ENCODE data around the gene RHEB. TPM values are rescaled to one million over a fixed set of nuclear protein-coding genes. Genes with fewer than 3 reads are reported as not detected.

Gene RHEB
- total and polyA plus RNA-seq, 2 experiments from 2014 or later = 111 to 135 TPM

- no peaks in the 10 kb centered on the region for H3K9me2 ChIP-seq (replicated peaks; ENCODE audit: insufficient read depth)
- H3K4me2 ChIP-seq = no peak overlapping the region
- H4K20me1 ChIP-seq (ENCODE audit: insufficient read depth, poor library complexity, severe bottlenecking) = no peaks in the 10 kb centered on the region
- TF ChIP-seq, protein P1, sequence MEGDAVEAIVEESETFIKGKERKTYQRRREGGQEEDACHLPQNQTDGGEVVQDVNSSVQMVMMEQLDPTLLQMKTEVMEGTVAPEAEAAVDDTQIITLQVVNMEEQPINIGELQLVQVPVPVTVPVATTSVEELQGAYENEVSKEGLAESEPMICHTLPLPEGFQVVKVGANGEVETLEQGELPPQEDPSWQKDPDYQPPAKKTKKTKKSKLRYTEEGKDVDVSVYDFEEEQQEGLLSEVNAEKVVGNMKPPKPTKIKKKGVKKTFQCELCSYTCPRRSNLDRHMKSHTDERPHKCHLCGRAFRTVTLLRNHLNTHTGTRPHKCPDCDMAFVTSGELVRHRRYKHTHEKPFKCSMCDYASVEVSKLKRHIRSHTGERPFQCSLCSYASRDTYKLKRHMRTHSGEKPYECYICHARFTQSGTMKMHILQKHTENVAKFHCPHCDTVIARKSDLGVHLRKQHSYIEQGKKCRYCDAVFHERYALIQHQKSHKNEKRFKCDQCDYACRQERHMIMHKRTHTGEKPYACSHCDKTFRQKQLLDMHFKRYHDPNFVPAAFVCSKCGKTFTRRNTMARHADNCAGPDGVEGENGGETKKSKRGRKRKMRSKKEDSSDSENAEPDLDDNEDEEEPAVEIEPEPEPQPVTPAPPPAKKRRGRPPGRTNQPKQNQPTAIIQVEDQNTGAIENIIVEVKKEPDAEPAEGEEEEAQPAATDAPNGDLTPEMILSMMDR (IDR thresholded peaks at IDR 0.05; ENCODE audit: poor library complexity) = no peak
- TF ChIP-seq EZH2phosphoT487 (IDR thresholded peaks at IDR 0.05; ENCODE audit: low read depth, severe bottlenecking, unreplicated experiment) = no peak
- TF ChIP-seq EZH2 (IDR thresholded peaks at IDR 0.05; ENCODE audit: borderline replicate concordance) = no peak
- no peaks in the 10 kb centered on the region for H3K9me3 ChIP-seq (ENCODE audit: low read depth)
- H3K79me2 ChIP-seq = no peaks in the 10 kb centered on the region
- H3K4me1 ChIP-seq (ENCODE audit: insufficient read depth) = peaks cover 7% of the 10 kb centered on the region
- no peak overlapping the region for H2AFZ ChIP-seq
- H3K4me3 ChIP-seq = no peak overlapping the region
- whole genome bisulfite sequencing (ENCODE audit: low lambda C conversion rate, missing lambda C conversion rate) = 93% methylated on average over 15 of the region's 15 CpGs
- no peak for DNase-seq (ENCODE audit: low spot score)
- H3K36me3 ChIP-seq (replicated peaks; ENCODE audit: insufficient read depth, low read depth) = no peaks in the 10 kb centered on the region
- no peaks in the 10 kb centered on the region for H3K27me3 ChIP-seq
- no peak overlapping the region for H3K27ac ChIP-seq
Observed at GRCh38 chr7:151454932-151455530, 64.7 kb downstream of the RHEB start.

- Histone ChIP-seq H3K27me3 (no peaks in the 10 kb centered on the region), H3K79me2 (no peaks in the 10 kb centered on the region), H3K4me1 (ENCODE audit: insufficient read depth) (peaks cover 4% of the 10 kb centered on the region), H3K36me3 (replicated peaks; ENCODE audit: insufficient read depth, low read depth) (no peaks in the 10 kb centered on the region), H3K27ac (no peak overlapping the region), H3K4me2 (no peak overlapping the region), H3K9me3 (ENCODE audit: low read depth) (no peaks in the 10 kb centered on the region), H3K4me3 (no peak overlapping the region), H4K20me1 (ENCODE audit: insufficient read depth, poor library complexity, severe bottlenecking) (no peaks in the 10 kb centered on the region), H3K9me2 (replicated peaks; ENCODE audit: insufficient read depth) (no peaks in the 10 kb centered on the region), H2AFZ (no peak overlapping the region)
- 79% methylated on average over 14 of the region's 14 CpGs for WGBS (ENCODE audit: low lambda C conversion rate, missing lambda C conversion rate)
- TF ChIP-seq EZH2phosphoT487 (IDR thresholded peaks at IDR 0.05; ENCODE audit: low read depth, severe bottlenecking, unreplicated experiment) = no peak
- TF ChIP-seq EZH2 (IDR thresholded peaks at IDR 0.05; ENCODE audit: borderline replicate concordance) = no peak
- TF ChIP-seq, protein P1 (IDR thresholded peaks at IDR 0.05; ENCODE audit: poor library complexity) = no peak
- DNase-seq (ENCODE audit: low spot score) = no peak
Observed at GRCh38 chr7:151454305-151454704, 65.4 kb downstream of the RHEB start.

- Histone ChIP-seq H3K27me3 (no peaks in the 10 kb centered on the region), H3K4me3 (no peak overlapping the region), H4K20me1 (ENCODE audit: insufficient read depth, poor library complexity, severe bottlenecking) (no peaks in the 10 kb centered on the region), H3K9me3 (ENCODE audit: low read depth) (no peaks in the 10 kb centered on the region), H3K4me1 (ENCODE audit: insufficient read depth) (no peaks in the 10 kb centered on the region), H3K4me2 (no peak overlapping the region), H3K36me3 (replicated peaks; ENCODE audit: insufficient read depth, low read depth) (no peaks in the 10 kb centered on the region), H3K79me2 (no peaks in the 10 kb centered on the region), H3K27ac (no peak overlapping the region), H2AFZ (no peak overlapping the region), H3K9me2 (replicated peaks; ENCODE audit: insufficient read depth) (no peaks in the 10 kb centered on the region)
- TF ChIP-seq EZH2phosphoT487 (IDR thresholded peaks at IDR 0.05; ENCODE audit: low read depth, severe bottlenecking, unreplicated experiment) (no peak), EZH2 (IDR thresholded peaks at IDR 0.05; ENCODE audit: borderline replicate concordance) (no peak)
- TF ChIP-seq, protein P1 (IDR thresholded peaks at IDR 0.05; ENCODE audit: poor library complexity) = no peak
- WGBS (ENCODE audit: low lambda C conversion rate, missing lambda C conversion rate) = 75% methylated on average over 13 of the region's 13 CpGs
- no peak for DNase-seq (ENCODE audit: low spot score)
Observed at GRCh38 chr7:151453326-151453791, 66.3 kb downstream of the RHEB start.

Data from hepatocyte (in vitro differentiated cells).